GM21723 (cell line): Measurements from ENCODE around the gene QKI.
A peak's percentile ranks its signal among the peaks of the same experiment; 100 is the strongest.
"Not testable (repeated sequence)": the region's sequence is repeated elsewhere in the genome, so short reads cannot be mapped to it uniquely, and the experiment has no call there.

Experiments used
- ATAC-seq: cut with Tn5 transposase; IDR thresholded peaks from one replicate; pipeline ENCODE4 v1.9.1; 2021; ENCODE audit warnings: mild to moderate bottlenecking, moderate library complexity; ENCODE audit not compliant: unreplicated experiment

QKI gene

DNA sequence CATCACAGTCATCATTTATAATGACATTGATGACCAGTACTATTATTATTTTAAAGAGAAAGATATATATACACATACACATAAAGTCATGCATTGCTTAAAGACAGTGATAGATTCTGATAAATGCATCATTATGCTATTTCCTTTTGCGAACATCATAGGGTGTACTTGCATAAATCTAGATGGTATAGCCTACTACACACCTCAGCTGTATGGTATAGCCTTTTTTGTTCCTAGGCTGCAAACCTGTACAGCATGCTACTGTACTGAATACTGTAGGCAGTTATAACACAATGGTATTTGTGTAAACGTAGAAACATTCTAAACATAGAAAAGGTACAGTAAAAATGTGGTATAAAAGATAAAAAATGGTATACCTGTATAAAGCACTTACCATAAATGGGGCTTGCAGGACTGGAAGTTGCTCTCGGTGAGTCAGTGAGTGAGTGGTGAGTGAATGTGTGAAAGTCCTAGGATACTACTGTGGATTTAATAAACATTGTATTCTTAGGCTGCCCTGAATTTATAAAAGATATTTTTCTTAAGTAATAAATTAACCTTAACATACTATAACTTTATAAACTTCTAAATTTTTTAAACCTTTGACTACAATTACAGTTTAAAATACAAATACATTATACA is 23.9 kb downstream of the QKI start:
- ATAC-seq, result no peak

DNA sequence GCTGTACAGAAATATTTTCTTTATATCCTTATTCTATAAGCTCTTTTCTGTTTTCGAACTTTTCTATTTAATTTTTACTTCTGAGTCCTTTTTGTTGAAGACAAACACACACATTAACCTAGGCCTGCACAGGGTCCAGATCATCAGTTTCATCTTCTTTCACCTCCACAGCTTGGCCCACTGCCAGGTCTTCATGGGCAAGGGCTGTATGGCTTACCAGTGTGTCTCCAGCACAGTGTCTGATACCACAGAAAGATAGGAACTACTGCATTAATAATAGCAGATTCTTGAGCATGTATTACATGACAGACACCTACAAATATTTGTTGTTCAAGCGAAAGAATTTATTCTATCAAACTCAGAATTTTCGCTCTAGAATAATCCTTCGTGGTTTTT is 24.4 kb downstream of the QKI start:
- no peak for ATAC-seq

DNA sequence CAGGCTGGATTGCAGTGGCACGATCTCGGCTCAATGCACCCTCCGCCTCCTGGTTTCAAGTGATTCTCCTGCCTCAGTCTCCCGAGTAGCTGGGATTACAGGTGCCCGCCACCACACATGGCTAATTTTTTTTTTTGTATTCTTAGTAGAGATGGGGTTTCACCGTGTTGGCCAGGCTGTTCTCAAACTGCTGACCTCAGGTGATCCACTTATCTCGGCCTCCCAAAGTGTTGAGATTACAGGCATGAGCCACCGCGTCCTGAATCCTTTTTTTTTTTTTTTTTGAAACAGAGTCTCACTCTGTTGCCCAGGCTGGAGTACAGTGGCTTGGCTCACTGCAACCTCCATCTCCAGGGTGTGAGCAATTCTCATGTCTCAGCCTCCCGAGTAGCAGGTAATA is 24.9 kb downstream of the QKI start:
- not testable (repeated sequence) for ATAC-seq

DNA sequence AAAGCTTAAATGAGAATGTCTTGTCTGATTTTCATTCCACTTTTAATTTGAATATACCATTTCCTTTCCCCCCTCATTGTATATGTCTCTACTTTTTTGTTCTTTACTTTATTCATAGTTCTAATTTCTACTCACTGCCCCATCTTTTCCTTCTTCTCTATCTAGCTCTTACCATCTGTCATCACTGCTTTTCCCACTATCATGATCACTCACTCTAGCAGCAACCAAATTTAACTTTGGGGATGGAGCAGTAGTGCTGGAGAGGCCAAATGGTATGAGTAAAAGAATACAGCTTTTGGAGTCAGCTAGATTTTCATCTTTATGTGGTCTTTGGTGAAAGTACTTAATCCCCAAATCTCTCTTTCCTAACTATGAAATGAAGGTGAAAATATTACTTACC is 25.5 kb downstream of the QKI start:
- ATAC-seq, result no peak

DNA sequence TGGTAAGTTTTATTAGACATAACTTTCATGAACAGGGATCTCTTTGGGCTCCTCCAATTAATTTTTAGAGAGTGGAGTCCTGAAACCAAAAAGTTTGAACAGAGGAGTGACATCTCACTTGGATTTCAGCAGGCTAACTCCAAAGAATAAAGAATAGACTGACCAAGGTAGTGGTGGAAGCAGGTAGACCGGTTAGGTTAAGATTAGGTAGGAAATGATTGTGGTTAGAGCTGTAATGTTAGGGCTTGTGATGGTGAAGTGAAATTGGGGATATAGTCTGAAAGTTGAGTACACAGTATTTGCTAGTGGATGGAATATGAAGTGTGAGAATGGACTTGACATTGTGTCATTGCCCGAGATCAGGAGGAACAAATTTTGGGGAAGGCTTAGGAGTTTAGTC is 27.8 kb downstream of the QKI start:
- no peak for ATAC-seq

DNA sequence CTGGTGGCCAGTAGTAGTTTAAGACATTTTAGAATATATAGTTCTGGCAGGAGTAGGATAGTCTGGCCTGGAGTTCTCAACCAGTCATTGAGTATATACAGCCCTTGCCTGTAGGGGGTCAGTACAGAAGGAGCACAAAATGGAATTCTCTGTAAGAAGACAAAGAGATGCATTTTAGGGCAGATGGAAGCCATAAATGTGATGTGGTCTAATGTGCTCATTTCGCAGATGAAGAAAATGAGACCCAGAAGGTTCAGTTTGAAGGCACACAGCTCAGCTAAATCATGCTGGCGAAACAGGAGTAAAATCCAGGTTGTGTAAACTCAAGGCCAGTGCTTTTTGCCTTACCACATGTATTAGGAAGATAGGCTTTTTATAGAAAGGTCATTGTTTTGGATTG is 29.6 kb downstream of the QKI start:
- no peak for ATAC-seq

DNA sequence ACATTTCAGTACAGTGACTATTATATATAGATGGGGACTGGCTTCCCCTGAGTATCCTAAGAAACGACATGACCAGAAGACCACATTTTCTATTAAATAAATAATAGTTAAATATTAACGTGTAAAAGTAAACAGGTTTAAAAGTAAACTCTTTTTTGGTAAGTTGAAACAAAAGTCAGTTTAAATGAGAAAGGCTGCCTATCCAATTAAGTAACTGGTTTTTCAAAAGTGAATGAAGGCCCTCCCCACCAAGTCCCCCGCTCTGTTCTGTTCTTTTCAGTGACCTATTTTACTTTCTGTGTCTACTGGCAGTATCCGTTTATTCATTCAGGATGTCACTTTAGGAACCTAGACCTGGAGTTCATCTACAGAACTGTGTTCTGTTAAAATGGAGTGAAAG is 32.0 kb downstream of the QKI start:
- ATAC-seq, result no peak

DNA sequence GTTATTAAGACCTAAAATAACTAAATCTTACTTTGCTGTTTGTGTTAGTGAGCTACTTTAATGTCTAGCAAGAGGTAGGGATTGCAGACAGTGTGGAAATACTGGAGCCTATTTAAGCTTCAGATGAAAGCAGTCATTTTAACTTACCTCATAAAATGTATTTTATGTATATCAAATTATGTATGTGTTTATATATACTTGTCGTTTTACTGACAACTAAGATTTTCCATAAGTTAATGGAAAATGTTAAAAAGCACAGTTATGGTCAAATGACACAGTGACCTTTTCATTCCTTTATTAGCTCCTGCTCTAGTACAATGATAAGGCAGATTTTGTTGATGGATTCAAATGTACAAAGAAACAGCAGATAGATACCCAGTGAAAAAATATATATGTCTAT is 34.6 kb downstream of the QKI start:
- no peak for ATAC-seq

DNA sequence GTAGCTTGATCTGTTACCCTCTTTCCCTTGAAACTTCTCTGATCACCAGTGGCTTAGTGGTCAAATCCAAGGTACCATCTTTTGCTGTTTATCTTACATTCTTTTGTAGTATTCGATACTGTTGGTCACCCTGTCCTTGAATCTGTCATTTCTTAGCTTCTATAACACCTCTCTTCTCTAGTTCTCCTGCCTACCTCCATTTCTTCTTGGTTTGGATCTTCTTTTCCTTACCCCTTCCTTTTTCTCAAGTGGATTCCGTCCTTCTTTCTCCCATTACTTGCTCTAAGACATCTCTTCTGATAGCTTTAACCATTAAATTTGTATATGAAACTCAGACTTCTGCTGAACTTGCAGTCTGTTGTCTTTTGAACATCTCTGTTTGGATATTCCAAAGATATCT is 39.9 kb downstream of the QKI start:
- no peak for ATAC-seq

DNA sequence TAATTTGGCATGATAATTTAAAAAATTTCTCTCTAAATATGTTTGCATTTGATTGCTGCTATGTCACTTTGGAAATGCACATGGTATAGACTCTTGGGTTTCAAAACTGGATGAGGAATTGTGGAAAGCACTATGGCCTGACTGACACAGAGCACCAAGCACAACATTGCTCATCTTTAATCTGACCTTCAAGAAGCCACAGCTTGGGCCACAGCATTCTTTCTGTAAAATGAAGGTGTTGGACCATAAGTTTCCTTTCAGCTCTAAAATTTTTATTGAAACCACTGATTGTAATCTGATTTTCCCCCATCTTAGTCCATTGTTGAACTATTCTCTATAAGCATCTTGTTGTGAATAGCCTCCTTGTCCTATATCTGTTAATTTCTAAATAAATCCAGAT is 41.0 kb downstream of the QKI start:
- no peak for ATAC-seq

DNA sequence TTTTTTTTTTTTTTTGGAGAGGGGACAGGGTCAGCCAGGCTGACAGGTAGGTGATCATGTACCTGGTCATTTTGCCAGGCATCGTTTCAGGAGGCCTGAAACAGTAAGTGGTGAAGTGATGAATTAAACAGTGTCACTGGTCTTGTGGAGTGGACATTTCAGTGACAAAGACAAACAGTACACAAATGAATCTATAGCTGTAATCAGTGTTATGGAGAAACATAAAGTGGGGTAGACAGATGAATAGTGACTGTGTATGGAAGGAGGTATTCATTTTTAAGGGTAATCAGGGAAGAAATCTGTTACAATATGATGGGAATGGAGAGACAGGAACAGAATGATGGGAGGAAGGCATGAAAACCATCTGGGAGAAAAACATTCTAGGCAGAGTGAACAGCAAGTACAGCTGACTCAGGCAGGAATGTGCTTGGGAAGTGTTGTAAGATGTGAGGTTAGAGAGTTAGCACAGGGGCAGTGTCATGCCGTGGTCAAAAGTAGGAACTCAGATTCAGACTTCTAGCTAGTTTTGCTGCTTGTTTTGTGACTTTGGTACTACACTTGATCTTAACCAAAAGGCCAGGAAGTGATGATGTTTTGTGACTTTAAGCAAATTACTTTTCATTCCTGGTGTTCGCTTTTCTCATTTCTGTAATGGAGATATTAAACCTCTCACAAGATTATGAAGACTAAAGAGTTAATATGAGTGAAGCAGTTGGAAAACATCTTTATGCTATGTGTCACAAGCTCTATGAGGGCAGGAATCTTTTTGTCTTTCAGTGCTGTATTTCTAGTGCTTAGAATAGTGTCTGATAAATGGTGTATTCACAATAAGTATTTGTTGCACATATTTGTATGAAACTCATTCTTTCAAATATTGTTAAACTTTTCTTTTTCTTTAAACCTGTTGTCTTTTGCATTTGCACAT is 43.4 kb downstream of the QKI start:
- ATAC-seq, result no peak

DNA sequence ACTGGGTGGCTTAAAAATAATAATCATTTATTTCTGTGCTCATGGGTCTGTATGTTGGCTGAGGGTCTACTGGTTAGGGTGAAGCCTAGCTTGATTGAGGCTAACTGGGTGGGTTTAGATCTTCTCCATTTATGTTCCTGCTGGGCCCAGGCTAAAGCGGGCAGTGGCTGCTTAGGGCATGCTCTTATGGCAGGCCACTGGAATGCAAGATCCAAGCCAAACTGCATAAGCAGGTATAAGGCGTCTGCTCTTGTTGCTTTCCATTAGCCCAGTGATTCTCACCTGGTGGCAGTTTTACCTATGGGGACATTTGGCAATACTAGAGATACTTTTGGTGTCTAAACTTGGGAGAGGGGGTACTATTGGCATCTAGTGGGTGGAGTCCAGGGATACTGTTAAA is 44.5 kb downstream of the QKI start:
- ATAC-seq, result no peak

DNA sequence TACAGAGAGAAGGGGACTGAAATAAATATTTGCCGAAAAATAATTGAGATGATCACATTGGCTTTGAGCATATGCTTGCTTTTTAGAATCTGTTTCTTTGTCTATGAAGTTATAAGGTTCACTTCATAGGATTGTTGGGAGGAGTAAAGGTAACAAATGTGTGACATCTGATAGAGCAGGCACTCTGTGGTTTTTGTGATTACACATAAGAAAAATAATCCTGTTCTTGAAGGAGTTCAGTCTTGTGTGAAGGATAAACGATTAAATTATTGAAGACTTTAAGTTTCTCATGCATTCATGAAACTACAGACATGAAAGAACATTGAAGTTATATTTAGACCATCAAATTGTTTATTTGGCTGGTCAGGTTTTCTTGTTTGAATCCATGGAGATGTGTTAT is 45.0 kb downstream of the QKI start:
- ATAC-seq, result no peak

DNA sequence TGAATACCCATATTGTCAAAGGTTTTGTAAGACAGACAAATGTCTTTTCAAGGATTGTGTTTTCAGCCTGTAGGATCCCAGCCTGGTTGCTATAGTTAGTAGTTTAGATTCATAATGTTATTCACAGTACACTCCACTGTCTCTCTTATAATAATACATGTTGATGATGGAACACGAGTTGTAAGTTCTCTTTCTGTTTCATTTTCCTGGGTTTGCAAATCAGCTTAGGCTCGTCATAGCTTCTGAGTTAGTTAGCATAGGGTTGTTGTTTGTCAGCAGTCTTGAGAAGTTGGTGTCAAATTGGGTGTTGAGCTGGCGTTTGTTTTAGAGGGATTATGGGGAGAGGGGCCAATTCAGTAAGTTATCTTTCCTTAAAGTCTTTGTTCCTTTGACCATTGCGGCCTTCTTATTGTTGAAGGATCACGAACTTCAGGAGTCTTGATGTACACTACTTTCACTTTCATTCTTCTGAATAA is 45.8 kb downstream of the QKI start:
- ATAC-seq, result peak; percentile 93

DNA sequence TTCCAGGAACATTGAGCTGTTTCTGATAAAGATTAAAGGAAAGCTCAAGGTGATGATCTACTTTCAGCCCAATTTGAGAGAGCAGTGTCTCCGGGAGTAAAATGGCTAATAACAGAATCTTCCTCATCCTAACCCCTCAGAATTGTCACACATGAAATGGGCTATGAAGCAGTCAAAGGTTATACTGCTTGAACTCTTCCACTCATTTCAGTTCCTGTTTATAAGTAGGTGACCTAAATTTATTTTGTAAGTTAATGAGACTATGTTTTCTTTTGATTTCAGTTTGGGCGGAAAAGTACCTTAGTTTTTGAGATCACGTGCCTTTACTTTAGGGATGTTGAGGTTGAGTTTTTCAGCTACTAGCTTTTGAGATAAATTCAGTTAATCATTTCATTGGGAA is 47.2 kb downstream of the QKI start:
- ATAC-seq, result no peak

DNA sequence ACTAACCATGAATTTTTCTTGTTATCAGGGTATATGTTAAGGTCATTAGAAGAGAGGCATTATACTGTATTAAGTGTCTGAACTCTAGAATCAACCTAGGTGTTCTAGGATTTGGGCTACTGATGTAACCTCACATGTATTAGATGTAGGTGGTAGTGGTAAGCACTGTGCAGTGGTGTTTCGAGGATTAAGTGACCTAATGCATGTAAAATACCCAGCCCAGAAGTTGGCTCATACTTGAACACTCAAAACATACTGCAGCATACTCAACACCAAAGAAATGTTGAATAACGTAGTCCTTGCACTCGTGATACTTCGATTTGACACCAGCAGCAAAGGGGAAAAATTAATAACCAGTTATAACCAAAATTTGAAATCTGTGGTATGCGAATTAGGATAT is 48.7 kb downstream of the QKI start:
- ATAC-seq, result no peak

DNA sequence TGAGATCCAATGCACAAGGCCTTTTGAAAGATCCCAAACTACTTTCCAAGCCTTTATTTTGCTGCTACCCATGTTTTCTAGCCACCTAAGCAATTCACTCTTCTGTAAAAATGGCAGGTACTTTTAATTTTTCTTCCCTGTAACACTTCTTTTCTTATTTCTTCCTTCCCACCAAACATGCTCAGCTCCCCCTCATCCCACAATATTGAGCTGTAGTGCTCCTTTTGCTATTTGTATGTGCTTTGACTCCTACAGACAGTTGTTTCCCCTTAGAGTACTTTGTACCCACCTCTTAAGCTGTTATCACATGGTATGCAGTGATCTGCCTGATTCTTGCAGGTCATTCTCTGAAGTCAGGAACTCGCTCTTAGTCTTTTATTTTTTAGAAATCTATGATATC is 49.3 kb downstream of the QKI start:
- no peak for ATAC-seq

DNA sequence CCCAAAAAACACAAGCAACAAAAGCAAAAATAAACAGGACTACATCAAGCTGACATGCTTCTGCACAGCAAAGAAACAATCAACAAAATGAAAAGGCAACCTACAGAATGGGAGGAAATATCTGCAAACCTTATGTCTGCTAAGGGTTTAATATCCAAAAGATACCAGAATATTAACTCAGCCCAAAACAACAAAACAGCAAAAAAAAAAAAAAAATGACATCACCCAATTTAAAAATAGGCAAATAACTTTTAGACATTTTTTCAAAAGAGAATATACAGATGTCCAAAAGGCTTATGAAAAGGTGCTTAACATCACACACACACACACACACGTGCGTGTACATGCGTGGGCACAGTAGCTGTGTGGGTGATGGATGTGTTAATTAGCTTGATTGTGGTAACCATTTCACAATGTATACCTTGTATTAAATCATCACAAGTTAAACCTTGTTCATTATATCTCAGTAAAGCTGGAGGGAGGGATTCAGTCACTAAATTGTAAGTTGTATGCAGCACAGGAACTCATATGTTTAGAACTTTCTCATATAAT is 52.4 kb downstream of the QKI start:
- no peak for ATAC-seq

DNA sequence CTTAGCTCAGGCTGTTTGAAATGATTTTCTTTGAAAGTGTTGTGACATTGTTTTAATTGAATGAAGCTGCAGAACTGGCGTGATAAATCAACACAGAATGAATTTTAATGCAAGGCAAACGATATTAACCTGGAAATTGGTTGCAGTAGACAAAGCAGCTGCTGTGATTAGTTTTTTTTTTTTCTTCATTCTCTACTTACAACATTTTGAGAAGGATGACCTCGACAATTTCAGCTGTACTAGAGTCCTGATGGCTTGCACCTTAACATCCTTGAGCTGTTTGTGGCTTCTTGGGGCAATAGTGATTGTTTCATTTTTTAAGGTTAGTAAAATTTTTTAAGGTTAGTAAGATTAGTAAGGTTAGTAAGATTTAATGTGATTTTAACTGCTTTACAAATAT is 54.2 kb downstream of the QKI start:
- ATAC-seq, result no peak

DNA sequence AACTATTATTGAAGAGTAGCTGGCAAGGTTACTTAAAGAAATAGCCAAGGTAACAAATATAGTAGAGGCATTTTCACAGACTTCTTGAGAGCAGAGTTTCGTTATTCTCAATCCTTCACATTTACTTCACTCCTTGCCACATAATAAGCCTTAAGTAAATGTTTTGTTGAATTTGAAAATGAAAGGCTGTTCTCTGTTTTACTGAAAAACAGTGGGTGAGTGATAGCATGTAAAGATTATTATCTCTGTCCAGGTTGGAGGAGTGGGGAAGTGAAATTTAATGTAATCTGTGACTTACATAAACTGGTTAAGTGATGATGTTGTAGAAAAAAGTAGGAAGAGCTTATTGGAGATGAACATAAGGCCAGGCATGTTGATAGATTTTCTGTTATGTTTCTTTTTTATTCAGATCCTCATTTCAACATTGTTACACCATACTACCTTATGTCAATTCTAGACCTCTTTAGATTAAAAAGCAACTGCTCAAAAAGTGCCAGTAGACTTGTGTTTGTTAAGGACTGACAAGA is 55.0 kb downstream of the QKI start:
- no peak for ATAC-seq

DNA sequence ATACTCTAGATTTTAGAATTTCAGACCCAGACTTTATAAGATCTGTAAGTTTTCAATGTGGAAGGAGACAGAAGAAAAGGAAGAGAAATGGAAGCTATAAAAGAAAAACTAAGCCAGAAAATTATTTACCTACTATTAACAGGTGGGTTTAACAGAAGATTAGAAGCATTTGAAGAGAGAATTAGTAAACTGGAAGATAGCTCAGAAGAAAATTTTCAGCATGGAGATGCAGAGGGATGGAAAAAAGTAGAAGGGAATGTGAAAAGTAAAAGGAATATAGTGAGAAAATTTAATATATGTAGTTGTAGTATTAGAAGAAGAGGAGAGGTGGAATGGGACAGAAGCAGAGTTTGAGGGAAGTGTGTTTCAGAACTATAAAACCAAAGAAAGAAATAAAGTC is 56.1 kb downstream of the QKI start:
- ATAC-seq, result no peak

DNA sequence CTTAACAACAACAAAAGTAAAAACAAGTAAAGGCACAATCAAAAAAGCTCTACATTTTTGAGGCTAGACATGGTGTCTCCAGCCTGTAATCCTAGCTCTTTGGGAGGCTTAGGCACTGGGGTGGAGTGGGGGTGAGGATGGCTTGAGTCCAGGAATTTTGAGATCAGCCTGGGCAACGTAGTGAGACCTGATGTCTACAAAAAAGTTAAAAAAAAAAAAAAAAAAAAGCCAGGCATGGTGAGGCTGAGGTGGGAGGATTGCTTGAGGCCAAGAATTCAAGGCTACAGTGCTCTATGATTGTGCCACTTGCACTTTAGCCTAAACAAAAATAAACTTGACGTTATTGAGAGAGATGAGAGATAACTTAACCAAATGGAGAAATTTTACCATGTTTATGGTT is 60.1 kb downstream of the QKI start:
- no peak for ATAC-seq
